ENCODE measurements around the gene CHD1L. TPM values are rescaled to one million over a fixed set of nuclear protein-coding genes. Genes with fewer than 3 reads are reported as not detected.

Gene CHD1L
- total RNA-seq, 2 donors from 2014 or later = 11.5 to 21.5 TPM

- TF ChIP-seq, protein P1, sequence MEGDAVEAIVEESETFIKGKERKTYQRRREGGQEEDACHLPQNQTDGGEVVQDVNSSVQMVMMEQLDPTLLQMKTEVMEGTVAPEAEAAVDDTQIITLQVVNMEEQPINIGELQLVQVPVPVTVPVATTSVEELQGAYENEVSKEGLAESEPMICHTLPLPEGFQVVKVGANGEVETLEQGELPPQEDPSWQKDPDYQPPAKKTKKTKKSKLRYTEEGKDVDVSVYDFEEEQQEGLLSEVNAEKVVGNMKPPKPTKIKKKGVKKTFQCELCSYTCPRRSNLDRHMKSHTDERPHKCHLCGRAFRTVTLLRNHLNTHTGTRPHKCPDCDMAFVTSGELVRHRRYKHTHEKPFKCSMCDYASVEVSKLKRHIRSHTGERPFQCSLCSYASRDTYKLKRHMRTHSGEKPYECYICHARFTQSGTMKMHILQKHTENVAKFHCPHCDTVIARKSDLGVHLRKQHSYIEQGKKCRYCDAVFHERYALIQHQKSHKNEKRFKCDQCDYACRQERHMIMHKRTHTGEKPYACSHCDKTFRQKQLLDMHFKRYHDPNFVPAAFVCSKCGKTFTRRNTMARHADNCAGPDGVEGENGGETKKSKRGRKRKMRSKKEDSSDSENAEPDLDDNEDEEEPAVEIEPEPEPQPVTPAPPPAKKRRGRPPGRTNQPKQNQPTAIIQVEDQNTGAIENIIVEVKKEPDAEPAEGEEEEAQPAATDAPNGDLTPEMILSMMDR (IDR thresholded peaks at IDR 0.05) = no peak
- TF ChIP-seq POLR2A (IDR thresholded peaks at IDR 0.05) = no peak
- no peaks in the 10 kb centered on the region for H3K27me3 ChIP-seq
- H3K27ac ChIP-seq = peak overlapping the region; percentile 69 to 91 (median 79)
- intact Hi-C loops (cut with DNase I) = loop anchor here (10.0 kb wide), 1 partner anchor 67 kb away; the partner anchor contains the start of gene PRKAB2
- WGBS, 2 donors = 8 to 27% methylated on average over 7 to 9 of the region's 9 CpGs
- H3K36me3 ChIP-seq (replicated peaks in 1 of 2; ENCODE audit: insufficient read depth in 1 of 2, low read depth in 2 of 2) = no peaks in the 10 kb centered on the region
- no peaks in the 10 kb centered on the region for H3K9me3 ChIP-seq
- peaks cover 53% of the 10 kb centered on the region for H3K4me1 ChIP-seq
- DNase-seq = no peak
- ATAC-seq = no peak
- no peak overlapping the region for H3K4me3 ChIP-seq
Measured at GRCh38 chr1:147241934-147242448, 493 bp upstream of the CHD1L start.

- no peaks in the 10 kb centered on the region for H3K27me3 ChIP-seq
- peak; percentile 15 for ATAC-seq
- H3K9me3 ChIP-seq = no peaks in the 10 kb centered on the region
- H3K36me3 ChIP-seq (replicated peaks in 1 of 2; ENCODE audit: insufficient read depth in 1 of 2, low read depth in 2 of 2) = no peaks in the 10 kb centered on the region
- H3K4me1 ChIP-seq = peaks cover 47% of the 10 kb centered on the region
- WGBS, 2 donors = 0% methylated on average over 23 to 30 of the region's 30 CpGs
- peak overlapping the region; percentile 69 to 91 (median 79) for H3K27ac ChIP-seq
- intact Hi-C loops (cut with DNase I) = loop anchor here (10.0 kb wide), 1 partner anchor 68 kb away; the partner anchor contains the start of gene PRKAB2
- DNase-seq = peak; percentile 35 to 49 (median 42)
- TF ChIP-seq POLR2A (IDR thresholded peaks at IDR 0.05) = no peak
- TF ChIP-seq, protein P1 (IDR thresholded peaks at IDR 0.05) = no peak
- peak overlapping the region; percentile 64 to 65 for H3K4me3 ChIP-seq
Measured at GRCh38 chr1:147243228-147243685, 773 bp downstream of the CHD1L start.

GRCh38 chr1:147243841-147244240 lies 1.4 kb downstream of the CHD1L start:
- ATAC-seq = no peak
- intact Hi-C loops (cut with DNase I) = loop anchor here (10.0 kb wide), 1 partner anchor 69 kb away; the partner anchor contains the start of gene PRKAB2
- Histone ChIP-seq H3K4me1 (peaks cover 41% of the 10 kb centered on the region), H3K9me3 (no peaks in the 10 kb centered on the region), H3K36me3 (replicated peaks in 1 of 2; ENCODE audit: insufficient read depth in 1 of 2, low read depth in 2 of 2) (no peaks in the 10 kb centered on the region), H3K4me3 (peak overlapping the region; percentile 64 to 65), H3K27ac (peak overlapping the region in 2 of 4 donors; percentile 73 to 85), H3K27me3 (no peaks in the 10 kb centered on the region)
- 4 to 6% methylated on average over 4 of the region's 4 CpGs for WGBS, 2 donors
- TF ChIP-seq, protein P1 (IDR thresholded peaks at IDR 0.05) = no peak
- TF ChIP-seq POLR2A (IDR thresholded peaks at IDR 0.05) = no peak
- no peak for DNase-seq

DNA sequence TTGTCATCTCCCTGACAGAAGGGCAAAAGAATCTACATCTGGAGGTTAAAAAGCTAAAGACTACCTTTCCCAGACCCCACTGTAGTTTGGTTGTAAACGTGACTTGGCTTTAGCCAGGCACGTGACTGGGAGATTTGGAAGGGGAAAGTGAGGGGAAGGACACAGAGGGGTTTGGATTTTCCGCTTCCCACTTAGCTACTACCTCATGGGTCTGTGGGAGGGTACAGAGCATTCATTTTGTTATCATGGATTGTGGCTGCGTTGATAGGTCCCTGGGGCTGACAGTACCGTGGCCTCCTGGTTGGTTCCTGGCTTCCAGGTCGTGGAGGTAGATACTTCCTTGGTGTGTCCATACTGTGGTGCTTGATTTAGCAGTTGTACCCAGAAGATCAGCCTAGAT lies 2.6 kb downstream of the CHD1L start:
- Histone ChIP-seq H3K27ac (no peak overlapping the region), H3K27me3 (no peaks in the 10 kb centered on the region), H3K9me3 (no peaks in the 10 kb centered on the region), H3K4me3 (no peak overlapping the region), H3K36me3 (replicated peaks in 1 of 2; ENCODE audit: insufficient read depth in 1 of 2, low read depth in 2 of 2) (no peaks in the 10 kb centered on the region), H3K4me1 (peaks cover 28% of the 10 kb centered on the region)
- ATAC-seq = no peak
- TF ChIP-seq POLR2A (IDR thresholded peaks at IDR 0.05) = no peak
- TF ChIP-seq, protein P1 (IDR thresholded peaks at IDR 0.05) = no peak
- no peak for DNase-seq
- 92% methylated on average over 6 of the region's 6 CpGs for WGBS, 2 donors
- intact Hi-C loops (cut with DNase I) = loop anchor here (10.0 kb wide), 1 partner anchor 70 kb away; the partner anchor contains the start of gene PRKAB2
